HG03342 (cell line): ENCODE results near the gene MRO.
"Not testable (repeated sequence)": the region's sequence is repeated elsewhere in the genome, so short reads cannot be mapped to it uniquely, and the experiment has no call there.

Experiments used
- ATAC-seq: cut with Tn5 transposase; IDR thresholded peaks from one replicate; pipeline ENCODE4 v1.9.1; 2021; ENCODE audit warnings: mild to moderate bottlenecking, moderate library complexity; ENCODE audit not compliant: unreplicated experiment

The MRO gene

DNA sequence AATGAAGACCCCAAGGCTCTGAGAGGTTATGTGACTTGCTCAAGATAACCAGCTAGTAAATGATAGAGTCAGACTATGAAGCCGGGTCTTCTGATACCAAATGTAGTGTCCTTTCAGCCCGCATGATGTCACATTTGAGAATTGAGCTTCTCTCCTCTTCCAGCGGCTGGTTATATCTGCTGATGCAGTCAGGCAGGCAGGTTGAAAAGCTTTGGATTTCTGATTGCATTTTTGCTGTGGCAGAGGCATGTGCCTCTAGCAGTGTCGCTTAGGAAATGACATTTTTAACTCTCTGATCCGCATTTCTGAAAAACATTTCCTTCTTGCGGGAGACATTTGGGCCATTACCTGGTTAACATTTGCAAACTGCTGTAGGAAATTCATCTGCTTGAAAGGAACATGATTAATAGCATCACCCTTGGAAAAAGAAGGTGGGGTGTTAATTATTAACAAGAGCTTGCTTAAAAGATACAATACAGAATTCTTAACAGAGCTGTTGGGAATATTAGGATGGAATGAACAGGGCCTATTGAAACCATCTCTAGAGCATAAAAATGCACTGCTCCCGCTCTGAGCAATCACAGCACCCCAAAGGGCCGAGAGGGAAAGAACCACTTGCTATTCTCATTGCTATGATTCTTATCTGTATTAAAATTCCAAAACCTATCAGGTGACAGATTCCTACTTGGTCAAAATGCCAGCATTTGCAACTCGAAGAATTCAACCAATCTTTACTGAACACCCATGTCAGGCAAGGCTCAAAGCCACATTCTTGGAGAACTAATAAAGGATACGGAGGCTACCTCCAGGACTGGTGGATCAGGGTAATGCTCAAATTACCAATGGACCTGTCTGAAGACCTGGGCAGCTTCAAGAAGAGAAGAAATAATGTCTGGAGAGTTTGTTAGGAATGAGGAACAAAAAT lies 25.9 kb downstream of the MRO start:
- ATAC-seq: no peak

DNA sequence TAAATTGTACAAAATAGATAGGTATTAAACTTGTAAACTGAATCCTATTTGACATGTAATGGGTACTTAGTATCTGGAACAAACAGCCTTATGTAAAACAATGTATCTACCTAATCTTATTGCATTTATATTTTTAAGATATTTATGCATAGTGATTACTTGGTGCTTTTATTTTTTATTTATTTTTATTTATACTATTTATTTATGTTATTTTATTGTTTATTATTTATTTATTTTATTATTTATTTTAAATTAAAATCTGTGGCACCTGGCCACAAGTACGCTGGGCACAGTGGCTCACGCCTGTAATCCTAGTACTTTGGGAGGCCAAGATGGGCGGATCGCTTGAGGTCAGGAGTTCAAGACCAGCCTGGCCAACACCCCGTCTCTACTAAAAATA lies 26.9 kb downstream of the MRO start:
- ATAC-seq: no peak

DNA sequence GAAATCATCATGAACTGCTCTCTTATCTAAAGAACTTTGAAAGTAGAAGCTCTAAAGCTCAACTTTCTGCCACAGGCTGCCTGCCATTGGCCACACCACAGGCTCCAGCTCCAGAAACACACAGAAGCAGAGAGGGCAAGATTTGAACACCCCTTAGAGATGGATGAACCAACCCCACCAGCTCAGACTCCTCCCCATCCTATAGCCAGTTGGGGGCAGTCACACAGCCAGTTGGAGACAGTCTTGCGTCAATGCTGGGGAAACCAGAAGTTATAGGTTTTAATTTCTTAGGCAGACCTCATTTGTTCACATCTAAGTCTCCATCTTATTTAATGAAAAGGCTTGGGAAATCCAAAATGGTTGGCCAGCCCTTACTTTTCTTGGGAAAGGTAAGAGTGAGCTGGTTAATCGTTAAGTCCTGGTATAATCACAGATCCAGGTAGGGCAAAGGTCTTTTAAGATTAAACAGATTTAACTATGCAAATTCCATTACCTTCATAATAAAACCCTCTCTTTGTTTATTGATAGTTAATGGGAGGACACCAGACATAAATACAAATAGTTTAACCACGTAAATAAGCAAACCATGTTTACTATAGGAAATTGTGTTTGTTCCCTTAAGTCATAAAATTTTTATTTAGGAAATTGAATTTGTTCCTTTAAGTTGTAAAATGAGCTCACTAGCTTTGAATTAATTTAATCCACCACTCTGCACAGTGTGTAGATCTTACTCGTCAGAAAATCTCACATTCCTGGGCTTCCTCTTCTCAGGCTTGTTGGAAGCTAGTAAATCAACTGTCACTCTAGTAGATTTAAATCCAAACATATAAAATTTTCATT lies 28.0 kb downstream of the MRO start:
- ATAC-seq: no peak

DNA sequence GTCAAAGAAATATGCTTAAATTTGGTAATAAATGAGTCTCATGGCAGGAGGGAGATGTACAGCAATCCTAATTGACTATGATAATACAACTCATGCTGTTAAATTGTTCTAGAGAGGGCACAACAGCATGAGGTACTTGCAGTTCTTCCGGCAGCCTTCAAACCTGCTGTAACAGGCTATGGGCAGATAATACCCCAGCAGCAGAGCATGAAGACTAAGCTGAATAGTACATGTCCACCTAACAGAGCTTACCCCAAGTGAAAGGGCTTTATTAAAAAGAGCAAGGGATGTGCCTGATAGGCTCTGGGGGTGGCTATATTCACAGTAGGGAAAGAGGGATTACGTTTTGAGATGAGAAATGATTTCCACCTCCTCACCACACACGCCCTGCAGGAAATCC lies 28.9 kb downstream of the MRO start:
- ATAC-seq: no peak

DNA sequence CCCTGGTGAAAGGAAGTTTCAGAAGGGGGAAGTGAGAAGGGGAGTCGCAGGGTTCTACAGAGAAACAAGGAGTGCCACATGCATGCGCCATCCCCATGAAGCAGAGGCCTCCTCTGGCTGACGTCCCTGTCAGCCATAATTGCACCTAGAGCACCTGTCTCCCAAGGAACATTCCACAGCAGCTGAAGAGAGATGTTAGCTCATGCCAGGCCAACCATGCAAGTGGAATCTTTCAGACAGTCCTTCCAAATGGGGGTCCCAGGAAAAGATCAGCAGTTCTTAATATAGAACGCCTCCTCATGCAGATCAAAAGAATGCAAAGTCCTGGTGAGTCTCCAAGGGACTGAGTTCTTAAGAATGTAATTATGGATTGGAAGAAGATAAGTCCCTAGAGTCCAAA lies 29.6 kb downstream of the MRO start:
- no peak for ATAC-seq

DNA sequence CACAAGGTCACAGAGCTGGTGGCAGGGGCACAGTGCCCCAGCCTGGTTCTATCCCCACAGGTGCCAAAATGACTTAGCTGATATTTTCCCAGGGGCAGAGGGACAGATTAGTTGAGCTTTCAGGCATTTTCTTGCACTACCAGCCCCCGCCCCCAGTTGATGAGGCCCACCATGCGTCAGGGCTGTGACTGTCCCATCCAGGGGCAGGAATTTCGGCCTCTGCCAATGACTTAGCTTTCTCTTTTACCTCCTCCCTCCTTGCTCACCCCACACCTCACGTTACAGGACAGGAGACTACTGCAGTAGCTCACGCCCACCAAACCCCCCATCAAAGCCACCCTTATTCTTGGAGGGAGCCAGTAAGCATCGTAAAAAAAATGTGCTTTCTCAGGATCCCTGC lies 31.5 kb downstream of the MRO start:
- no peak for ATAC-seq

DNA sequence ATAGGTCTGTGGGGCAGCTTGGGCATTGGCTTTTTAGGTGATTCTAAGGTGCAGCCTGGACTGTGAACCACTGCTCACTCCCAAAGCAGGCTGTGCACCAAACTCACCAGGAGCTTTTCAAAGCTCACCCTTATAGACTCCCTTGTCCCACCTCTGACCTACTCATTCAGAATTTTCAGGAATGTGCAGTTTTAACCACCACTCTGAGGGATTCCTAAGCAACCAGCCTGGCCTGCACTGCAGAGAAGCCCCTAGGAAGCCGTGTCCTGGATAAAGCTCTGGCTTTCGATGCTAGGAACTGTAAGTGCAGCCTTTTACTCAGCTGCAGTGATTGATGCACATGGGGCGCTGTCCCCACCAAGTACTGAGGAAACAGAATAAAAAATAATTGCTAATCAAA lies 33.0 kb downstream of the MRO start:
- ATAC-seq: no peak

DNA sequence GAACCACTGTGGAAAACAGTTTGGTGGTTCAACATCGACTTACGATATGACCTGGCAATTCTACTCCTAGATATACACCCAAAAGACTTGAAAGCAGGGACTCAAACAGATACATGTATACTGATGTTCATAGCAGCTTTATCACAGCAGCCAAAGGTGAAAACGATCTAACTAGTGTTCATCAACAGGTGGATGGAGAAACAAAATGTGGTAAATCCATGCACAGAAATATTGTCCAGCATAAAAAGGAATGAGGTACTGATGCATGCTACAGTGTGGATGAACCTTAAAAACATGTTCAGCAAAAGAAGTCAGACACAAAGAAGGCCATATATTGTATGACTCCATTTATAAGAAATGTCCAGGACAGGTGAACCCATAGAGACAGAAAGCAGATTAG lies 36.3 kb downstream of the MRO start:
- no peak for ATAC-seq

DNA sequence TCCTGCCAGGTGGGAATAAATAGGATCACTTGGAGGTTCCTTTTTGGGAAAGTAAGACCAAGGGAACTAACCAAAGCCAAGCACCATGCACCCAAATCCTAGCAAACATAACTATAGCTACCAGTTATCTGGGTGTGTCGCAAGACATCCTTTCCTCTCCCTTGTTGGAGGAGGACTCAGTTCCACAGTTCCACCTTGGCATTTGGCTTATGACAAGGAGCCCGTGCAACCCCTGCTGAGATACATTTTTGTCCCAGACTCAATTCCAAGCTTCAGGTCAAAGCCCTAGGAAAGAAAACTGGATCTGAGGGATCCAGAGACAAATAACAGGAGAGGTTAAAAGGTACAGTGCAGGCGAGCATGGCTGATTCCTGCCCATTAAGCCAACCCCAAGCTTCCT lies 40.8 kb downstream of the MRO start:
- not testable (repeated sequence) for ATAC-seq

DNA sequence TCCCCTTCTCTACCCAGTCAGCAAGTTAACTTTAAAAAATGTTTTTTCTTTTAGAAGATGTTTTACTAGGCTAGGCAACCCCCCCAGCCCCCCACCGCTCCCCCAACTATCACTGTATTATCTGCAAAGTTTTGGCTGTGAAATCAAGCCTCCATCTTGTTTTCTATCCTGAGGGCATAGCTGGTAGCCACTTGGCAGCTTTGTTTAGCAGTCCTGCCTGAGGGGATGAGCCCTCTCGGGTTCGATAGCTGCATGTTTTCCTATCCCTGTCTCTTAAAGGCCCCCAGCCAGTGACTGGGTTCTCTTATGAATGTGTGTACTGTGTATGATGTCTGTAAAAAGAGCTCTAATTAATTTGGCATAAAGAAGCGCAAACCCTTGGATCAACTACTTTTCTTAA lies 43.4 kb downstream of the MRO start:
- no peak for ATAC-seq

DNA sequence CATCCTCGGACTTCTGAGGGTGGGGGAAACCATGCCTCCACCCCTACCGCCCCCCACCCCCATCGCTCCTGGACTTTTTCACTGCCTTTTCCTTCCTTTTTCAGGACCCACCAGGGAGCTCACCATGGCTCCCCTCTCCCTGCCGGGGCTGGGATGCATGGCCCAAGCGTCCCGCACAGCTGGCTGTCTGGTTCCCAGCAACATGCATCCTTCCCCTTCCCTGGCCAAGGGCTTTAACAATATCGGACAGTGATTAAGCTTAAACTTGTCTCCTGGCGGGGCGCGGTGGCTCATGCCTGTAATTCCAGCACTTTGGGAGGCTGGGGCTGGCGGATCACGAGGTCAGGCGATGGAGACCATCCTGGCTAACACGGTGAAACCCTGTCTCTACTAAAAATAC lies 44.1 kb downstream of the MRO start:
- no peak for ATAC-seq

DNA sequence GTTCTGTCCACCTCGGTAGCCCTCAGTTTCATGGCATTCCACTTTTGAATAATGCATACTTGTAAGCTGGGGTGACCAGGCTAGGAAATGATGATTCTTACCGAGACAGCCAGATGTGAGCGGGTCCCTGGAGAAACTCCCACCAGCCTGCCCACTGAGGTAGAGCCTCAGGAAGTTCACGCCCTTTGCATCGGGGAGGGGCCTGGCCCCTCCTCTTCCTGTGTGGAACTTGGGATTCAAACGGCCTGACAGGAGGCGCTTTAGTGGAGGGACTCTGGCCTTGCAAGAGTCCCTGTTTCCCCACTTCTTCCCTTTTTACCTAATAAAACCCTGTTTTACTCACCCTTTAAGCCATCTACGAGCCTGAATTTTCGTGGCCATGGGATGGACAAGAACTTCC lies 44.6 kb downstream of the MRO start:
- ATAC-seq: no peak

DNA sequence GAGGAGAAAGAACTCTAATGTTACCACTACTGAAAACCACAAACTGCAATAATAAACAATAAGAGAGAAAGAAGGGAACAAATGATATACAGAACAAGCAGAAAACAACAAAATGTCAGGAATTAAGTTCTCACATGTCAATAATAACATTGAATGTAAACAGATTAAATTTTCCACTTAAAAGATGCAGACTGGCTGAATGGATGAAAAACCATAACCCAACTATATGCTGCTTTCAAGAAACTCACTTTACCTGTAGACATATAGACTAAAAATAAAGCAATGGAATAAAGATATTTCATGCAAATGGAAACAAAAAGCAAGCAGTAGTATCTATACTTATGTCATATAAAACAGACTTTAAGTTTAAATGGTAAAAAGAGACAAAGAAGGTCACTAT lies 50.4 kb downstream of the MRO start:
- ATAC-seq: no peak

DNA sequence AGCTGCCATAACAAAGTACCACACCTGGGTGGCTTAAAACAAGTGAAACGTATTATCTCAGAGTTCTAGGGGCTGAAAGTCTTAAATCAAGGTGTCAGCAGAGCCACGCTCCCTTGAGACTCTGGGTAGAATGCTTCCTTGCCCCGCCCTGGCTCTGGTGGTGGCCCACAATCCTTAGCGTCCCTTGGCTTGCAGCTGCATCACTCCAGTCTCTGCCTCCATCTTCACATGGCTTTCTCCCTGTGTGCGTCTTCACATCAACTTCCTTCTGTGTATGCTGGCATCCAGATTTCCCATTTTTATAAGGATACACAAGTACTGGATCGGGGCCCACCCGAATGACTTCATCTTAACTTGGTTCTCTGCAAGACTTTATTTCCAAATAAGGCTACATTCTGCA lies 62.5 kb downstream of the MRO start:
- ATAC-seq: no peak

DNA sequence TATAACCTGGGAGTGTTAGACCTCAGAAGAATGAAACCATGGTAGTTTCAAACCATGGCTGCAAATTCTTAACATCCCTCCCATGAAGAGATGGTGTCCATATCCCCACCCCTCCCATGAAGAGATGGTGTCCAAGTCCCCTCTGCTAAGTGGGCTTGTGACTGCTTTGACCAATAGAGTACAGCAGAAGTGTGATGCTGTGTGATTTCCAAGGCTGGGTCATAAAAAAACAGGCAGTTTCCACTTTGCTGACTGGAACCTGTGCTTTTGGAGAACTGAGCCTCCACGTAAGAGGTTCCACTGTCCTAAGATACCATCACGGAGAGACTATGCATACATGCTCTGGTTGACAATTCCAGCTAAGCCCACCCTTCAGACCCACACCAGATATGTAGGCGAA lies 65.5 kb downstream of the MRO start:
- ATAC-seq: no peak

DNA sequence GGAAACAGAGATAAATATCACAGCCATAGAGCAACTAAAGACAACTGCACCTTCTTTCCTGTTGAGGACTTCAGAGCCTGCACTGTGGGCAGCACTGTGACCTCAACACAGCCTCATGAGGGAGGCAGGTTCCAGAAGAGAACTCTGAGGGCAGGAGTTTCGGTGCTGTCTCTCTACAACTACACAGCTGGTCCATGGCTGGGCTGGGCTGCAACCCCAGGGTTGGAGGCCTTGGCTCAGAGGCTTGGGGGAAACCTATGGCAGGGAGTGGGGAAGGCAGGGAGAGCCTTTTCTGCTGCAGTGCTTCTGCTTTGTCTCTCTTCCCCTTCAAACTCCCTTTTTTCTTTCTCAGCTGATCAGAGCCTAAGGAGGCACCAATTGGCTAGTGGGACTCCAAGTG lies 66.5 kb downstream of the MRO start:
- no peak for ATAC-seq

DNA sequence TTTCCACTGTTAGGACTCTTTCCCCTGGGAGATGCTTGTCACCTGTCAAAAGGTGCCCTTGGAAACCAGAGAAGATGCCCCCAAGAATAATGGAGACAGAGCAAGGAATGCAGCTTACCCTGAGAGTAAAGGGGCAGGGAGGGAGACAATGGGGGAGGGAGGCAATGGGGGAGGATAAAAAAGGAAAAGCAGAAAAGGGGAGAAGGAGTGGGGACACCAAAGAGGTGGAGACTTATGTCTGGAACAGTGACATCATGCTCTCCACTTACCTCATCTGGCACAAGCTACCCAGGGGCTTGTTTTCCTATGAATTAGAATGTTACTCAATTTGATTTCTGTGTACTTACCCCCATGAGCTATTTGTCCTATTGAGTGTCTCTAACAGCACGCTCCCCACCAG lies 67.9 kb downstream of the MRO start:
- no peak for ATAC-seq

DNA sequence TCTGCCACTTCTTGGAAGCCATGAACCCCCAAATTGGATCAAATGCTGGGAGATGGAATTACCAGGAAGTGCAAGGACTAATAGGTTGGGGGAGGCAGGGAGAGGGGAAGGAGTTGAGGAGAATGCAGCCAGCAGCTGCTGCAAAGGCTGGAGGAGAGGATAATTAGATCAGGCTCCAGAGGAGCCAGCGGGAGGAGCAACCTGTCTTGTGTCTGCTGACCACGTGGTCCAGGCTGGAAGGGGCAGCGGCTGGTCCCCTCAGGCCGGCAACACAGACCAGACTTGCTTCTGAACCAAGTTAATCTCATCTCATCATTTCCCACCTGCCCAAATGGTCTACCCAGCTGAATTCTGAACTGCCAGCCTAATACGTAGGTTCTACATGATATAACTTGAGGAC lies 68.3 kb downstream of the MRO start:
- no peak for ATAC-seq

DNA sequence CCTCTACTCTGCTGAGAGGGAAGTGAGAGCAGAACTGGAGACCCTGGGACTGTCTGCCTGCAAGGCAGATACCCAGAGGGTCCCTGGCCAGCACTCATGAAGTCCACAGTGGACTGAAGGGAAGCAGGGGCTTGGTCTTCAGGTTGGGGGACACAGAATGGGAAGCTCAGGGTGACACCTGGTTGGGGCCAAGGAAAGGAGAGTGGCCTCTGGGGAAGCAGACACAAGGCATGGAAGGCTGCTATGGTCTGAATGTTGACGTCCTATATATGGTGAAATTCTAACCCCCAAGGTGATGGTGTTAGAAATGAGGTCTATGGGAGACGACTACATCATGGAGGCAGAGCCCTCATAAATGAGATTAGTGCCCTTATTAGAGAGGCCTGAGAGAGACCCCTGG lies 69.3 kb downstream of the MRO start:
- no peak for ATAC-seq

DNA sequence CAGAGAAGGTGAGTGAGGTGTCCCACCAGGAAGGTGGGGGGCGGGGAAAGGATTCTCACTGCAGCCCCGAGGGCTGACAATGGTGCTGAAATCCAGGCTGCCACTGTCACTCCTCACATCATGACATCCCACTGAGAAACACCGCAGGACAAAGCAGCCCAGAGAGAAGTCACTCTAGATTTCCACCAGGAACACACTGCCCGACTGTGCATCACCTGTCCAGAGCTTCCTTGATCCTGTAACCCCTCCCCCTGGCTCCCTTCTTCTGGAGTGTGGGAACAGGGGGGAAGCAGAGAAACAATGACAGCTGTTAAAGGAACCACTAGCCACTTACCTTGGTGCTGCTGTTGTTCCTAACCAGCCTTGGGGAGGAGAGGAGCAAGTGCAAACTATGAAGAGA lies 69.9 kb downstream of the MRO start:
- ATAC-seq: no peak

DNA sequence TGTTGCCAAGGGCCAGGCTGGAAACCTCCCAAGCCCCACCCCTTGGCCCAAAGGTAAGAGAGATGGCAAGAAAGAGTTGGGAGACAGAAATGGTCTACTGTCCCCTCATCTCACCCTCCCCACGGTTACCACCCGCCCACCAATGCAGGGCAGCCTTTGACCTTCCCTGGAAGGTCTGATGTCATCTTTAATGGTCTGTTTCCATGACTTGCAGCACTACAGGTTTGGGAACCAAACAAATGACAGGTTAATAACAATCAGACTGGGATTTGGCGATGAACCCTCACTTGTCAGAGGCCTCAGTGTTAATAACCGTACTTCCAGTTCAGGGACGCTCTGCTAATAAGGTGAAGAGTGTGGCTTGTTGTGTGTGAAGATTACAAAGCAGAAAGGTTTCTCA lies 70.4 kb downstream of the MRO start:
- no peak for ATAC-seq
